ENCODE results near the gene CDC73.
"Not testable (repeated sequence)": the region's sequence is repeated elsewhere in the genome, so short reads cannot be mapped to it uniquely, and the experiment has no call there.

The CDC73 gene

GRCh38 chr1:193179094-193179493 lies 57.3 kb downstream of the CDC73 start:
- FAIRE-seq, result no peak
- DNase-seq (ENCODE audit: low spot score), result no peak

GRCh38 chr1:193181536-193181935 lies 59.7 kb downstream of the CDC73 start:
- no peak for FAIRE-seq

GRCh38 chr1:193181985-193182384 lies 60.2 kb downstream of the CDC73 start:
- no peak for DNase-seq (ENCODE audit: low spot score)
- FAIRE-seq, result no peak

More at GRCh38 chr1:193181536-193181935, 59.7 kb downstream of the CDC73 start:
- no peak for DNase-seq (ENCODE audit: low spot score)

DNA sequence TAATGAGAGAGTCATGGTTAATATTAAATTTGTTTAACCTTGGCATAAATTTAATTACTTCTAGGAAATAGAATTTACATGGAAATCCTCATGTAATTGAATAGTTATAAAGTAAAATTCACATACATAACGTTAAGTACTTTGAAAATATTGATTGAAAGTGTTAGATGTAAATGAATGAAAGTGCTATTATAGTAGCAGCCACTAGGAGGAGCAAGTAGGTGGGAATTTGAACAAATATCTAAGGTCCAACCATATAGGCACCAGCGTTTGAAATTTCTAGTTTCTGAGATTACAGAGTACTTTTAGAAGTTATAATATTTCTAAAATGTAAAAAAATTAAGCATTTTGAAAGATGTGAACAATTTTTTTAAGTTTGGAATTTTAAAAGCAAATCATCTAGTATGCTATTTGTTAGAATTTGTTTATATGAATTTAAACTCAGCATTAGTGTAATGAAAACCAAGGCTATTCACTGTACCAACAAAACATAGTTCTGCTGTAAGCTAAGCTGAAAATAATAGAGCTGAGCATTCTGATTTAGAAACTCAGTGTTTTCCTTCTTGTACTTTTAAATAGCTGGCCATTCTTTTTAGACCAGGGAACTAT lies 61.3 kb downstream of the CDC73 start:
- DNase-seq (ENCODE audit: low spot score) (no peak), FAIRE-seq (no peak)

DNA sequence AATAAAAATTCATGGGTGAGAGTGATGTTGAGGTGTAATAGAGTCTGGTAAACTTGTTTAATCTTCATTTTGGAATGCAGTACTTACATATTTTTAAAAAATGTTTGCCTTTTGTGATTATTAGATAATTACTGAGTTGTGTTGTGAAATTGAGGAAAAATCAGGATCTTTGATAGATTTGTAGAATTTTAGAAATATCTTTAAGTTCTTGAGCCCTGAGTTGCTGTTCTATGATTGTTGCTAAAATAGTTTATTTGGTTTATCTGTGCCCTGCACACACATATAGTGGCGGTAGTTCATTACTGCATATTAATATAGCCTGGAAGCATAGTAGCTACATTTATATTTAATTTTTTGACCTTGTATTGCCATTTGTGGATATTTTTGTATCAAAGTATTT lies 62.9 kb downstream of the CDC73 start:
- no peak for FAIRE-seq
- no peak for DNase-seq (ENCODE audit: low spot score)

GRCh38 chr1:193185211-193185610 lies 63.4 kb downstream of the CDC73 start:
- FAIRE-seq (no peak), DNase-seq (ENCODE audit: low spot score) (no peak)

DNA sequence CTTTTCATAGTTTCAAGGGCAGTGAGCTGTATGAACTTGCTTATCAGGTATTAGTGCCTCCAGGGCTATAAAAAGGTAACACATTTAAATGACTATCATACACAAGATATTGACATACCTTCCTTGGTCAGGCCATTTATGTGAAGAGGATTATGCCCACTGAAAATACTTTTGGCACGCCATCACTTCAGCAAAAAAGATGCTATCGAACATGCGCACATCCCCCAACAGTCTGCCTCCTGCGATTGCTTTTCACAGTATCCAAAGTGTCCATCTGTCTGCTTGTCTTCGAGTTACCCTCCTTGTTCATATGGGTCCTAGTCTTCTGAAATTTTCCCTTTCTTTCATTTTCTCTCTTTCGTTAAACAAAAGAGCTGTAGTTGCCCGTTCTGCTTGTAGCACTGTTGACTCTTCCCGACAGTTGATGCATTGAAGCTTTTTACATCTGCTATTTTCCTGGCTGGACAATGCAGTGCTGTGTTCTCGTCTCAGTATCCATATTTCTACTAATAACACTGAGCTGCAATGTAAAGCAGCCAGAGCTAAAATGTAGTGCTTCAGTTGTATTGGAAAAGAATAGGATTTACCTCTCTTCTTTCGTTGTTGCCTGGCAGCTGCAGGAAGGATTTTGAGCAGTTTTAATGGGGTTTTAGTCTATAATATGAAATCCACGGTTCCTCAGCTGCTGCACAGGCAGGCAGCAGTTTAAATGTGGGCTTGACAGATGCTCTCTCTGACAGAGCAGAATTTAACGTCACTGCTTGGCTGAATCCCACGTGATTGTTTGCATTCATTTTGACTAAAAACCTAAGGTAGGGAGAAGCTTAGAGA lies 64.3 kb downstream of the CDC73 start, which contains the start of gene B3GALT2:
Gene B3GALT2, minus strand, starts transcription at position 713 of the 831 bp plus-strand sequence. CDS start 5,051 bp downstream, outside the sequence.
- FAIRE-seq, result no peak

DNA sequence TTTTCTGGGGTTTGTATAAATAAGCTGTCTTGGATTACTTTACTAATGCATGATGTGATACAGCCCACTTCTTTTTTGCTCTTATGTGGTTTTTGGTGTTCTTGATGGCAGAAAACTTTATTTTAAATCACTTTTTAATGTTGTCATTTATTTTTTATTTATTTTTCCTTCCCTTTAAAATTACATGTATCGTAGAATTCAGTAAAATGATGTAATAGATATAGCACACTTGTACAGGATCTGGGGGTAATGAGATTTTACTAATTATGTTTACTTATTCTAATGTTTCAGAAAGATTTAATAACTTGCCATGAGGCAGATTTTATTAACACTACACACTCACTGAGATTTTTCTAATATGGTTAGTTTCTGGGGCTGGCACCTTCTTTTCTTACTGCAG lies 65.3 kb downstream of the CDC73 start:
- FAIRE-seq, result no peak
- no peak for DNase-seq (ENCODE audit: low spot score)

More for the DNA sequence above, 64.3 kb downstream of the CDC73 start, which contains the start of gene B3GALT2:
- no peak for DNase-seq (ENCODE audit: low spot score)

DNA sequence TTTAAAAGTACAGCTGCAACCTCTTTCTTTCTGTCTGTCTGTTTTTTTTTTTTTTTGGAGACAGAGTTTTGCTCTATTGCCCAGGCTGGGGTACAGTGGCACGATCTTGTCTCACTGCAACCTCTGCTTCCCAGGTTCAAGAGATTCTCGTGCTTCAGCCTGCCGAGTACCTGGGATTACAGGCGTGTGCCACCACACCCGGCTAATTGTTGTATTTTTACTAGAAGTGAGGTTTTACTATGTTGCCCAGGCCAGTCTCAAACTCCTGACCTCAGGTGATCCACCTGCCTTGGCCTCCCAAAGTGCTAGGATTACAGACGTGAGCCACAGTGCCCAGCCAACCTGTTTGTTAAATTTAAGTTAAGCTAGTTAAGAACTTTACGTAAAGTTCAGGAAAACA lies 67.1 kb downstream of the CDC73 start:
- DNase-seq (ENCODE audit: low spot score); FAIRE-seq: not testable (repeated sequence)

DNA sequence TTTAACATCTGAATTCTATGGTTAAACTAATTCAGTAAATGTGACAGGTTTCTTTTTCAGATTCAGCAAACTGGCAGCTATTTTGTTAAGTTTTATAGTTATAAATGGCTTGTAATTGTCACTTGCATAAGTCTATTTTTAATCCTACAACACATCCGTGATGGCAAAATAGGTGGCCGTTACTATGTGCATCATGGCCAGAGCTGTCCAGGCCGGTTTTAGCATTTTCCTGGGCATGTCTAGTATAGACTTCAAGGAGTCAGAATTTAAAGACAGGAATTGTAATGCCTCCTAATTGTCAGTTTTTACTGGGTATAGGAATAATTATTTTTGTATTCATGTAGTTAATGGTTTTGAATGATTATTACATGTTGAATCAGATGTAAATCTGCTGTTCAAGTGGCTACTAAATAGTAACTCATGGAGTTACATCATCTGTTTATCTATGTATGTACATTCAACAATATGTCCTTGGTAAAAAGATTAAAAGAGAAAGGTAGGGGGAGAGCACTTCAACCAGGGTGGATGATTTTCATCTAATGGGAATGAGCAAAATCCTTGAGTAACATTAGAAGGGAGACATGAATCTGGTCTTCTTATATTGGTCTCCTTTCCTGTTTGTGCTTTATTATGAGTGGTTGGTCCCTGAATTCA lies 67.7 kb downstream of the CDC73 start:
- FAIRE-seq (no peak), DNase-seq (ENCODE audit: low spot score) (no peak)

DNA sequence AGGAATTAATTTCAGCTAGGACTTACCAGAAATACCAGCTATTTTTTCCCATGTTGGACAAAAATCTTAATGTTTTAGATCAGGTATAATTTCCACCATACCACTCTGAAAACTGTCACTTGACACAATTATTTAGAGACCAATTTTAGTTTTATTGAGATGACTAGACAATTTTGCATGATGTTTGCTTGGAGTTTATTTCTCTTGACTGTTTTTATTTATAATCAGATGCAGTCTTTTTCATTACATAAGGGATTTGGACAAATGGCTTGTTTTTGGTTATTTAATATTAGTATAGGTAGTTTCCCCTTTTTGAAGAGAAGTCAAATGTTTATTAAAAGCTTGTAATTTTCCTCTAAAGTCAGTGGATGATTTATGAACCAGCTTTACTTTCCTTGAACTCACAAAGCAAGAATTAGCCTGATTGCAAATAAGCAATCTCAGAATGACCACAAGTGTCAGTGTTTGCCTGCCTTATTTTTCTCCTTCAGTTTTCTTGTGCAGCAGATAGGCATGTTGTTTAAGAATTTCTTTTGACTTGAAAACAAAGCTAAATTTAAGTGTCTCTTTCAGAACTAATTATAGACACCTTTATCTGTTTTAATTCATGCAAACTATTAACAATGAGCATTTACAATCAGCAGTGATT lies 68.4 kb downstream of the CDC73 start:
- no peak for FAIRE-seq

DNA sequence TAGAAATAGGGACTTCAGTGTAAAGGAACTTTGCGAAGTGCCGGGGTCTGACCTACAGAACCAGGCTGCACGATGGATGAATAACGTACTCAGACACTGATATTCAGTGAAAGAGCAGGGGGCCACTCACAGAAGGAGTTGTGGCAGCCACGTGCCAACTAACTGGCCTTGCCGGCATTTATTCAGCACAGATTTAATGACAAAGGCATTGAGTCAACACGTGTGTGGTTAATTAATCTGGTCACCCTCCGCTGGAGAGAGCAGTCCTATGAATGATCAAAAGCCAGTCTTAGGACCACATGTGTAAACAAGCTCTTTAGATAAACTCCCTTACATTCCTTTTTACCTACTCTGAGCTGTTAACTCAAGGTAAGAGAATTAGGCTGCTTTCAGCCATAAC lies 70.8 kb downstream of the CDC73 start:
- DNase-seq (ENCODE audit: low spot score), result no peak
- FAIRE-seq, result no peak

More for the DNA sequence above, 68.4 kb downstream of the CDC73 start:
- DNase-seq (ENCODE audit: low spot score), result no peak

GRCh38 chr1:193199940-193200339 lies 78.1 kb downstream of the CDC73 start:
- DNase-seq (ENCODE audit: low spot score) (no peak), FAIRE-seq (no peak)

GRCh38 chr1:193201021-193201420 lies 79.2 kb downstream of the CDC73 start:
- FAIRE-seq (no peak), DNase-seq (ENCODE audit: low spot score) (no peak)

DNA sequence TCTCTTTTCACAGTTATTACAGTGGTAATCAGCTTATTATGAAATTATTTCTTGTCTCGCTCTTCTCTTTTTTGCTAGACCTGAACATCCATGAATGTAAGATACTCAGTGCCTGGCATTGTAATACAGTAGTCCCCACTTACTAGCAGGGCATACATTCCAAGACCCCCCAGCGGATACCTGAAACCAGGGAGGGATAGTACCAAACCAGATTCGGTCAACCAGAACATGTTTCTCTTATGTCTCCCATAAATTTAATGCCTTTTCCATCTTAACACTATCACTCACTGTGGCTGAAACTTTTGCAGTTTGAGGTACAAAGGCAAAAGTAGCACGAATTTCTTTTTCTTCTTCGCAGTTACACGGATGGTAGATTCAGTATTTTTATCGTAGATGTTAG lies 89.2 kb downstream of the CDC73 start:
- FAIRE-seq (no peak), DNase-seq (ENCODE audit: low spot score) (no peak)

DNA sequence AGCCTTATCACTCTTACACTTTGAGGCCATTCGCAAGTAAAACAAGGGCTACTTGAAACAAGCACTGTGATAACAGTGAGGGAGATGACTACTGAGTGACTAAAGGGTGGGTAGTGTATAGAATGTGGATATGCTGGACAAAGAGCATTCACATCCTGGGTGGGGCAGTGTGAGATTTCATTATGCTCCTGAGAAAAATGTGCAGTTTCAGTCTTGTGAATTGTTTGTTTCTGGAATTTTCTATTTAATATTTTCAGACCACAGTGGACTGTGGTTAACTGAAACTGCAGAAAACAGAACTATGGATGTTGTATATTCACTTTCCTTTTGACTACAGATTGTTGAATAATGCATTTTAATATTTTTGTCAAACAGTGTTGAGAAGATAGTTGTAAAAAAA lies 89.7 kb downstream of the CDC73 start:
- DNase-seq (ENCODE audit: low spot score), result peak; percentile 0
- FAIRE-seq, result no peak

DNA sequence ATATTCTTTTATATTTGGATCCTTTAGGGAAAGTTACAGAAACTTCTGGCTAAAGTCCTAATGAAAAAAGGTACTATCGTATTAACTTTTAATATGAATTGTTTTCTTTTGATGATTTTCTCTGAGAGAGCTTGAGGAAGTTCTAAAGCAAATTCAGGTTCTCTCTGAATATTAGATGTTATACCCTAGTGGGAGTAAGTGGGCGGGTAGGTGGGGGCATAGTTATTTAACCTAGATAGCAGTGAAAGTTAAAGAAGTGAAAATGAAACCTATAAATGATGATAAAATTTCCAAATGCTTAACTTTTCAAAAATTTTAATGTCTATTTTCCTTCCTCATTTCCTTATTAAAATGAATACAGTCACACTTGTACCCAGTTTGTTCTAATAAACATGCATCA lies 90.8 kb downstream of the CDC73 start:
- no peak for FAIRE-seq

GRCh38 chr1:193213998-193214397 lies 92.2 kb downstream of the CDC73 start:
- FAIRE-seq (no peak), DNase-seq (ENCODE audit: low spot score) (no peak)

More for the DNA sequence above, 90.8 kb downstream of the CDC73 start:
- no peak for DNase-seq (ENCODE audit: low spot score)

DNA sequence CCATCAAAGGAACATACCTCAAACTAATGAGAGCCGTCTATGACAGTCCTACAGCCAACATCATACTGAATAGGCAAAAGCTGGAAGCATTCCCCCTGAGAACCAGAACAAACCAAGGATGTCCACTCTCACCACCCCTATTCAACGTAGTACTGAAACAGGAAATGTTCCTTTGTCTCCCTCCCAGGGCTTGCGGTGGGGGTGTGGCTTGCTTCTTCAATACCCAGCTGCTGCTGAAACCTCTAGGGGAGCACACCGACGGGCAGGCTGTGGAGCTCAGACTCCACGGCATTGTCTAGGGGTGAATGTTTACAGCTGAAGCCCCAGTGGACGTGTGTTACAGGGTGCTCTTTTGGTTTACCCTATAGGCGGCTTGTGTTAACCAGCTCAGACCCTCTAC lies 95.1 kb downstream of the CDC73 start:
- DNase-seq (ENCODE audit: low spot score) (no peak), FAIRE-seq (no peak)

DNA sequence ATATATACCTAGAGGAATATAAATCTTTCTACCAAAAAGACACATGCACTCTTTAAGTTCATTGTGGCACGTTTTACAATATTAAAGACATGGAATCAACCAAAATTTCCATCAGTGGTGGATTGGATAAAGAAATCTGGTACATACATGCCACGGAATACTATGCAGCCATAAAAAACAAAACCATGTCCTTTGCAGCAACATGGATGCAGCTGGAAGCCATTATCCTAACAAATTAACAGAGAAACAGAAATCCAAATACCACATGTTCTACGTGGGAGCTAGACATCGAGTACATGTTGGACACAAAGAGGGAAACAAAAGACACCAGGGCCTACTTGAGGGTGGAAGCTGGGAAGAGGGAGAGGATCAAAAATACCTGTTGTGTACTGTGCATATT lies 97.6 kb downstream of the CDC73 start:
- DNase-seq (ENCODE audit: low spot score) (no peak), FAIRE-seq (no peak)

DNA sequence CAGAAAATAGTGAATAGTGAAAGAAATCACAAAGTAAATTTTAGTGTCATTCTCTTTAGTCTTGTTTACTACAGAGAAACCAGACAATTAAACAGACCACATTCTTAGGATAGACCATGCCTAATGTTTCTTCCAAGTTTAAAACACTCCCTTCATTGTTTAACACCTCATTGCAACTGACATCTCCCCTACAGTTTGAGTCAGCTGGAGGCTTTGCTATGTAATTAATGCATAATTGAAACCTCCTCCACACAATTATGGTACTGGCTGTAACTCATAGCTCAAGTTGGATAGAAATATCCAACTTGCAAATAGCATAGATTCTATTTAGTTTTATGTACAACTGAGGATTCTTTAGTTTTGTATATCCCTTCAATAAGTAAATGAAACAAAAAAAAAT lies 99.8 kb downstream of the CDC73 start:
- FAIRE-seq, result no peak
- no peak for DNase-seq (ENCODE audit: low spot score)

Measured in urothelium cell line (cell line).